Measurements from ENCODE around the gene HOXA7.

The HOXA7 gene

DNA sequence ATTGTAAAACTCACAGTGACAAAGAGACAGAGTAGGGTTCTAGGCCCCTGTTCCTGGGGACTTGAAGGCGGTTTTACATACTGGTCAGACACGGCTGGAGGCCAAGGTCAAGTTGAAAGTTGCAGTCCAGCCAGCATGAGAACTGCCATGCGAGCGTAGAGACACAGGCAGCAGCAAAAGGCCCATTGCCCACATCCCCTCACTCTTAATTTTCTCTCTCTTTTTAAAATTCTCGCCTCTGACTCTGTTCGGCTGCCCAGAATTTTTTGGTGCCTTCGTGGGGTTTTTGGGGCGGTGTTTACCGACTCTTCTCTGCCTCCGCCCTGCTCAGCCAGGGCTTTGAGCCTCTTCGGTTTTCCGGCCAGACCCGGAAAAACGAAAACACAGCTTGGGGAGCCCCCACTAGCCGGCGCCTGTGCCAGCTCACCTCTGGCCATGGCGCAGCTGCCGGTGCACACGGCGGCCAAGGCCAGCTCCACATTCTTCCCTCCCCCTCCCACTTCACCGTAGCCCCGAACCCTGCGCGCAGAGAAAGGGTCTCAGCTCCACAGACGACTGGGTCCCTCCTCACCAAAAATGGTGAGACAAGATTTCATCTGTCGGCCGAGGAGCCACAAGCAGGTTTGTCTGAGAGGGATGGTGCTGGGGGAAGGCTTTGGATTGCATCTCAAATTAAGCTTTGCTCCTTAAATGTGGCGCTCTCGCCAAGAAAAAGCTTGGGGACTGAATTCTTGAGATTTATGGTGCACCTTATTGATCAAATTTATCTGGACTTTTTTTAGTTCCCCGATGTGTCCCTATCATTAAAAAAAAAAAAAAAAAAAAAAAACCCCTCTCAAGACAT, 45.8 kb upstream of the HOXA7 start:
- H3K4me3 ChIP-seq (ENCODE audit: low read depth, low read length) = no peak overlapping the region
- TF ChIP-seq, protein P1, sequence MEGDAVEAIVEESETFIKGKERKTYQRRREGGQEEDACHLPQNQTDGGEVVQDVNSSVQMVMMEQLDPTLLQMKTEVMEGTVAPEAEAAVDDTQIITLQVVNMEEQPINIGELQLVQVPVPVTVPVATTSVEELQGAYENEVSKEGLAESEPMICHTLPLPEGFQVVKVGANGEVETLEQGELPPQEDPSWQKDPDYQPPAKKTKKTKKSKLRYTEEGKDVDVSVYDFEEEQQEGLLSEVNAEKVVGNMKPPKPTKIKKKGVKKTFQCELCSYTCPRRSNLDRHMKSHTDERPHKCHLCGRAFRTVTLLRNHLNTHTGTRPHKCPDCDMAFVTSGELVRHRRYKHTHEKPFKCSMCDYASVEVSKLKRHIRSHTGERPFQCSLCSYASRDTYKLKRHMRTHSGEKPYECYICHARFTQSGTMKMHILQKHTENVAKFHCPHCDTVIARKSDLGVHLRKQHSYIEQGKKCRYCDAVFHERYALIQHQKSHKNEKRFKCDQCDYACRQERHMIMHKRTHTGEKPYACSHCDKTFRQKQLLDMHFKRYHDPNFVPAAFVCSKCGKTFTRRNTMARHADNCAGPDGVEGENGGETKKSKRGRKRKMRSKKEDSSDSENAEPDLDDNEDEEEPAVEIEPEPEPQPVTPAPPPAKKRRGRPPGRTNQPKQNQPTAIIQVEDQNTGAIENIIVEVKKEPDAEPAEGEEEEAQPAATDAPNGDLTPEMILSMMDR (IDR thresholded peaks at IDR 0.05; ENCODE audit: low read depth, low read length) = no peak

DNA sequence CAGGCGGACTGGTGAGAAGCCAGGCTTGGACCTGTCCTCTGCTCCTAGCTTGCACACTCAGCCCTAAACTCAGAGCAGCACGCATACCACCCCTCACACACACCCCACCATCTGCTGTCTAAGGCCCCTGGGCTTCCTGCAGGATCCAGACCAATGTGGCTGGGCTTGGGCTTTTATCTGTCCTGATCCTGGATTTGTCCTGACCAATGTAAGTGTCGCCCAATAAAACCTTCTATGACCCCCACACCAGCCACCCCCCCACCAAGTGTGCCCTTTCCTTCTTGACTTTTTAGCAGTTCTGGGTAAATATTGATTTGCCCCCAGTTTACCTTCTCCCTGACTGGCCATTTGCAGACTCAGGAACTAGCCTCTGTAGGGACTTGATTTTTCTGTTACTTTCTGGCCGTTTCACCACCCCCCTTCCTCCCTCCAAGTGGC, 45.1 kb upstream of the HOXA7 start:
- H3K4me3 ChIP-seq (ENCODE audit: low read depth, low read length) = no peak overlapping the region
- TF ChIP-seq, protein P1 (IDR thresholded peaks at IDR 0.05; ENCODE audit: low read depth, low read length) = no peak

DNA sequence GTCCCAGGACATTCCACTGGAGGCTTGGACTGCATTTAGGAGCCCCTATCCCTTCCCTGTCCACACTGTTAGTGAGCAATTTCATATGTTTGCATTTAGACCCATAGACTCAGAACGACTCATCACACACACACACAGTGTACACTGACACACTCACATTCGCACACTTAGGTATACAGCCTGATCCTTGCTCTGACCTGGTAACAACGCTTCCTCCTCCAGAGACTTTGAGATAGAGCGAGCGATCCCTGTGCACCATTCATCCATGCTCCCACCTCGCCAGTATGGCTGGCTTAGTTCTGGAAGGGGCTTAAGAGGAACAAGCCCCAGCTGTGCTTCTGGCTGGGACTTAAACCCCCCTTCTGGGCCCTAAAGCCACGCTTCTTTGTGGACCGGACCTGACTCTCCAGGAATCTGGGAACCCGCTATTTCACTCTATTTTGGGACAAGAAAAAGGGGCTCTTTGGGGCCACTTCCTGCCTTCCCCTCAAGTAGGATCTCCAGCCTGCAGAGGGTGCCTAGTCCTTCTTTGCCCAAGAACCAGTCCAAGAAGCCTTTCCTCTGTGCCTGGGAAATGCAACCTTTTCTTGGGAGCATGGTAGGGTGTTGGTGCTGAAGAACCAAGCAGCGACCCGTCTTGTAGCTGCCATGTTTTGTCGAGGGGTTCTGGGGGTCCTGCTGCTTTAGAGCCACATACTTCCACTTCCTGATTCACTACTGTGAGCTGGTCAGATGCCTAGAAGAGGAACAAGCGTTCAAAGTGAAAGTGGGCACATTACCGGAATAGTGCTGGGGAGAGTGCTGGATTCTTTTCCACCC, 44.5 kb upstream of the HOXA7 start:
- no peak overlapping the region for H3K4me3 ChIP-seq (ENCODE audit: low read depth, low read length)
- TF ChIP-seq, protein P1 (IDR thresholded peaks at IDR 0.05; ENCODE audit: low read depth, low read length) = no peak

DNA sequence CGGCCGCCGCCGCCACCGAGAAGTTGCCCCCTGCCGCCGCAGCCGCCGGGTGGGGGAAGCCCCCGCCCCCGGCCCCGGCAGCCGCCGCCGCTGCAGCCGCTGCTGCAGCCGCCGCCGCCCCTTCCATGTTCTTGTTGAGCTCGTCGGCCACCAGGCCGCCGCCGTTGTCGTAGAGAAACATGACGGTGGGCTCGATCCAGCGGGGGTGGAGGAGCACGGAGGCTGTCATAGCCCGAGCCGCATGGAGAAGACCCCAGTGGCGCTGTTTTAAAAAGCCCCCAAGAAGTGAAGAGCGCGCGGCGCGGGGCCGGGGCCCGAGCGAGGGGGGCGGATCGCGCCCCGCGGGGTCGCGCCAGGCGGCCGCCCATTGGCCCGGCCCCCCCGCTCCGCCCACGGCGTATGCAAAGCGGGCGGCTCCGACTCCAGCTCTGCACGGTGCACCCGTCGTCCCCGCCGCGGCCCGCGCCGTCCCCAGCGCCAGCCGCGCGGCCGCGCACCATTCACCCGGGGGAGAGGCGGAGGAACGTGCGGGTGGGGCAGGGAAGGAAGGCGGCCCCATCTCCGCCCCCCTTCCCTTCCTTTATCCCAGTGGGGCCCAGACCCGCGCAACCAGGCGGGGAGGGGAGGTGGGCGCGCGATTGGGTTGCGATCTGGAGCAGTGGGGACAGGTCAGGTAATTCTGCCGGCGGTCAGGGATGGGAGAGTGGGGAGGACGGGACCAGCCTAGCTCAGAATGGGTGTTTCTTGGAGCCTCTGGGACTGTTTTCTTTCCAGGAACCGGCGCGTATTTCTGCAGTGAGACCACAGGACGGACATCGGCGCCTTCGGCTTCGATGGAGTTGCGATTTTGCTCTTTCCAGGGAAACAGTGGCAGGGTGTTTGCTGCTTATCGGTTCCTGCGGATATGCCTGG, 43.6 kb upstream of the HOXA7 start, which contains the start of gene HOXA13:
TSS of gene HOXA13 (minus strand) at position 243 of the 912 bp plus-strand sequence. CDS start at position 229, 14 bp downstream.
- 0 out of 2 replicates have a peak within 1 kb of the TSS, but pooled peaks have one; percentile 10 for H3K4me3 ChIP-seq (ENCODE audit: low read depth, low read length)
- TF ChIP-seq, protein P1 (IDR thresholded peaks at IDR 0.05; ENCODE audit: low read depth, low read length) = no peak

DNA sequence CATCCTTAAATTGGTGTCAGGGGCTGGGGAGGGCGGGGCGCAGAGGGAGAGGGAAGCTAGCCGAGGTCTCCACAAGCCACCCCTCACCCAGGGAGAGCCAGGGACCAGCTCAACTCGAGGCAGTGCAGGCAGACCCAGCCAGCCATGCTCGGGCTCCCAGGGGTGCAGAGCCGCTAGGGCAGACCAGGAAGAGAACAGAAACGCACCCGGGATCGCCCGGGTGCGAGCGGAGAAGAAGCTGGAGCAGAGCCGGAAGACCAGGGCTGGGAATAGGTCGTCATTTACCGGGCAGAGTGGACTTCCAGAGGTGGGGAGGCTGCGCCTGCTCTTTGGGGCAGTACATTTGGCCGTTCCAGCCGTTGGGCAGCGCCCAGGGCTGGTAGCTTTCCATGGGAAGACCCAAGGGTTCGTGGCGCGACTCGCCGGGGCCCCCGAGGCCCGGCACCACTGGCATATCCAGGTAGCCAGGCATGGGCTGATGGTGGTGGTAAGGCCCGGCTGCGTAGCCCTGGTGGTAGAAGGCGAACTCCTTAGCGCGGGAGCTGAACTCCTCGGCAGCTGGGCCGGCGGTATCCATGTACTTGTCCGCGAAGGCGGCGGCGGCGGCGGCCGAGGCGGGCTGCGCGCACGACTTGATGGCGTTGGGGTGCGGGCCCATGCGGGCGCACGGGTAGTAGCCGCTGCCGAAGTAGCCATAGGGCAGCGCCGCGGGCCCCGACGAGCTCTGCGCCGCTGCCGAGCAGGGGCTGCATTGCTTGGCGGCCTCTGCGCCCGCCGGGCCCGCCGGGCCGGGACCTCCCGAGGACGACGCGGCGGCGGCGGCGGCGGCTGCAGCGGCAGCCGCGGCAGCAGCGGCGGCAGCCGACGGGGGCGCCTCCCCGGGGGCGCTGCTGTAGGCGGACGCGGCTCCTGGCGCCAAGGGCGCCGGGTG, 42.7 kb upstream of the HOXA7 start:
- TF ChIP-seq, protein P1 (IDR thresholded peaks at IDR 0.05; ENCODE audit: low read depth, low read length) = no peak
- H3K4me3 ChIP-seq (ENCODE audit: low read depth, low read length) = no peak overlapping the region

Data from WI38 (cell line).